A549 (cell line): ENCODE data around the gene ADCY2. TPM values are rescaled to one million over a fixed set of nuclear protein-coding genes. Genes with fewer than 3 reads are reported as not detected.

Source experiments
- ATAC-seq, 2 experiments: fragments of 200-7000 bp in 1 of 2; fragments of >200 bp in 1 of 2; cut with Nextera tagmentation in 1 of 2; cut with Tn5 transposase in 1 of 2; 3 replicates each; pipeline versions ENCODE4 v1.8.0 to v1.9.1; 2018 to 2020; ENCODE audit warnings: mild to moderate bottlenecking in 1 of 2, moderate library complexity in 1 of 2
- CTCF ChIA-PET: fragments of 300-600 bp; sonication (Branson Sonifier 250); formaldehyde crosslinking; extraction: SDS; loops from one replicate; lab custom pipeline; 2021; ENCODE audit warnings: antibody characterized with exemption, inconsistent platforms; lab: Yijun Ruan, JAX
- POLR2A ChIA-PET: fragments of 350-600 bp; formaldehyde crosslinking; extraction: SDS; loops from one replicate; lab custom pipeline; 2021; ENCODE audit warnings: antibody characterized with exemption, inconsistent platforms; lab: Yijun Ruan, JAX
- DNase-seq, 2 experiments: peaks; one replicate each; pipeline versions ENCODE4 v3.0.0 to v3.0.0-alpha.2; 2011 to 2016; ENCODE audit warnings: low read depth in 1 of 2, low spot score in 1 of 2
- FAIRE-seq: peaks from 2 replicates; lab custom pipeline; 2011; peaks lifted over from hg19 to GRCh38; lab: Jason Lieb, UNC
- H3K27ac ChIP-seq, 2 experiments: fragments of >200 bp; sonication (Bioruptor Twin); formaldehyde crosslinking; 3 replicates each; pipeline ENCODE4 v1.5.1; 2016 to 2017
- H3K4me1 ChIP-seq: fragments of >200 bp; sonication (Bioruptor Twin); formaldehyde crosslinking; 3 replicates; pipeline ENCODE4 v1.6.1; 2016
- H3K4me2 ChIP-seq: fragments of >200 bp; sonication (Bioruptor Twin); formaldehyde crosslinking; 3 replicates; pipeline ENCODE4 v1.6.1; 2016
- H3K4me3 ChIP-seq: fragments of >200 bp; sonication (Bioruptor Twin); formaldehyde crosslinking; 3 replicates; pipeline ENCODE4 v1.5.1; 2016
- H3K9me3 ChIP-seq: fragments of >200 bp; sonication (Bioruptor Twin); formaldehyde crosslinking; 3 replicates; pipeline ENCODE4 v1.6.1; 2016
- ATOH8 ChIP-seq: fragments of 250-450 bp; sonication (Bioruptor Pico); IDR thresholded peaks from 2 replicates; pipeline ENCODE4 v1.5.0; 2020; ENCODE audit warnings: low read depth, mild to moderate bottlenecking, moderate library complexity
- BCL3 ChIP-seq: fragments of >200 bp; sonication (Bioruptor Twin); formaldehyde crosslinking; IDR thresholded peaks from 3 replicates; pipeline ENCODE4 v1.6.1; 2016
- CHD4 ChIP-seq: fragments of 200-600 bp; sonication (generic); IDR thresholded peaks from 2 replicates; pipeline ENCODE4 v1.6.1; 2016; ENCODE audit warnings: antibody characterized with exemption, mild to moderate bottlenecking, borderline replicate concordance
- ELK1 ChIP-seq: fragments of 150-350 bp; IDR thresholded peaks from 2 replicates; pipeline ENCODE4 v1.6.1; 2014; ENCODE audit warnings: low read depth, mild to moderate bottlenecking, low read length
- FOSL2 ChIP-seq, 2 experiments: fragments of 450-650 bp in 1 of 2; fragments of >200 bp in 1 of 2; sonication (Bioruptor Twin) in 1 of 2; formaldehyde crosslinking; IDR thresholded peaks; 2 replicates each; pipeline versions ENCODE4 v1.5.0 to v1.6.1; 2016 to 2020; ENCODE audit warnings: mild to moderate bottlenecking in 1 of 2, moderate library complexity in 1 of 2
- FOXS1 ChIP-seq: fragments of 250-450 bp; sonication (Bioruptor Pico); IDR thresholded peaks from 2 replicates; pipeline ENCODE4 v1.5.0; 2020; ENCODE audit warnings: mild to moderate bottlenecking, moderate library complexity
- HES2 ChIP-seq: fragments of >200 bp; sonication (Bioruptor Twin); formaldehyde crosslinking; IDR thresholded peaks from 2 replicates; pipeline ENCODE4 v1.6.1; 2016
- HOXA7 ChIP-seq: fragments of 250-450 bp; sonication (Bioruptor Pico); IDR thresholded peaks from 2 replicates; pipeline ENCODE4 v1.5.0; 2020; ENCODE audit warnings: mild to moderate bottlenecking, moderate library complexity
- JUN ChIP-seq, 2 experiments: fragments of >200 bp; sonication (Bioruptor Twin); formaldehyde crosslinking; IDR thresholded peaks; 2 replicates in 1 of 2; 3 replicates in 1 of 2; pipeline ENCODE4 v1.6.1; 2016 to 2017
- JUNB ChIP-seq: fragments of >200 bp; sonication (Bioruptor Twin); formaldehyde crosslinking; IDR thresholded peaks from 2 replicates; pipeline ENCODE4 v1.6.1; 2016
- MAFK ChIP-seq: fragments of 450-650 bp; IDR thresholded peaks from 2 replicates; pipeline ENCODE4 v1.6.1; 2014; ENCODE audit not compliant: partially characterized antibody
- MAX ChIP-seq: IDR thresholded peaks from 2 replicates; pipeline ENCODE4 v1.6.1; 2012
- MYC ChIP-seq: IDR thresholded peaks from 2 replicates; pipeline ENCODE4 v1.6.1; 2012; ENCODE audit warnings: mild to moderate bottlenecking, inconsistent platforms, low read length, improper control_type of control experiment, borderline replicate concordance
- PBX3 ChIP-seq: IDR thresholded peaks from 2 replicates; pipeline ENCODE4 v1.6.1; 2012
- RFX5 ChIP-seq: fragments of 450-650 bp; IDR thresholded peaks from 2 replicates; pipeline ENCODE4 v1.7.1; 2014; ENCODE audit warnings: antibody characterized with exemption, mild to moderate bottlenecking, moderate library complexity
- RNF2 ChIP-seq: fragments of 200-600 bp; sonication (generic); IDR thresholded peaks from 2 replicates; pipeline ENCODE4 v1.6.1; 2016; ENCODE audit warnings: low read depth, mild to moderate bottlenecking, antibody characterized with exemption, moderate library complexity, borderline replicate concordance
- SREBF2 ChIP-seq: fragments of 450-650 bp; IDR thresholded peaks from 2 replicates; pipeline ENCODE4 v1.6.1; 2014; ENCODE audit warnings: mild to moderate bottlenecking, moderate library complexity
- TP53 ChIP-seq: fragments of 250-450 bp; sonication (Bioruptor Pico); IDR thresholded peaks from 2 replicates; pipeline ENCODE4 v1.5.0; 2021; ENCODE audit warnings: mild to moderate bottlenecking, moderate library complexity
- USF2 ChIP-seq: fragments of 450-650 bp; IDR thresholded peaks from 2 replicates; pipeline ENCODE4 v1.6.1; 2014; ENCODE audit warnings: antibody characterized with exemption
- ZNF302 ChIP-seq: fragments of 250-450 bp; sonication (Bioruptor Pico); IDR thresholded peaks from 2 replicates; pipeline ENCODE4 v1.9.0; 2021; ENCODE audit warnings: inconsistent platforms, mild to moderate bottlenecking, moderate library complexity
- WGBS: methylation state at CpG from one replicate; pipeline ENCODE4 v1.1.6; 2017; ENCODE audit errors: missing lambda C conversion rate; 5-methylcytosine and 5-hydroxymethylcytosine counted together
- polyA plus RNA-seq, 4 experiments: library from polyadenylated mRNA; depleted of rRNA in 3 of 4; stranded (reverse); fragments of >200 nt; fragmentation: RNase III in 1 of 4; extraction: RNeasy Plus Mini Kit Qiagen cat#74134 plus additional on column Dnase treatment in 1 of 4; gene quantifications; 2 replicates in 3 of 4; 3 replicates in 1 of 4; pipeline ENCODE4 v1.2.3, GENCODE V29; 2011 to 2017

ADCY2 gene
- polyA plus RNA-seq, 2 of the 4 experiments (the other 2 are of a cell fraction) = not detected

GRCh38 chr5:7410936-7411511, 15.1 kb downstream of the ADCY2 start:
- POLR2A ChIA-PET = no interaction called here

GRCh38 chr5:7412409-7412808, 16.5 kb downstream of the ADCY2 start:
- Histone ChIP-seq H3K9me3 (no peaks in the 10 kb centered on the region), H3K27ac (no peak overlapping the region), H3K4me3 (no peak overlapping the region), H3K4me2 (no peak overlapping the region), H3K4me1 (no peaks in the 10 kb centered on the region)
- ChIA-PET POLR2A (no interaction called here), CTCF (no interaction called here)
- DNase-seq = no peak
- TF ChIP-seq ATOH8 (CRISPR knock-in tag) = no peak
- FAIRE-seq = no peak
- WGBS = 52% methylated on average over 10 of the region's 10 CpGs
- ATAC-seq = no peak

More at GRCh38 chr5:7410936-7411511, 15.1 kb downstream of the ADCY2 start:
- Histone ChIP-seq H3K4me1 (no peaks in the 10 kb centered on the region), H3K4me2 (no peak overlapping the region), H3K4me3 (no peak overlapping the region), H3K9me3 (no peaks in the 10 kb centered on the region), H3K27ac (no peak overlapping the region)
- TF ChIP-seq JUN (IDR thresholded peaks at IDR 0.05) (no peak), MAFK (no peak), RFX5 (no peak), RNF2 (no peak), ATOH8 (CRISPR knock-in tag) (no peak), FOXS1 (no peak), BCL3 (no peak), TP53 (no peak), HOXA7 (CRISPR knock-in tag) (no peak), SREBF2 (no peak), MYC (no peak), USF2 (no peak), ZNF302 (CRISPR knock-in tag) (no peak), JUNB (no peak), CHD4 (no peak), MAX (no peak), HES2 (no peak), ELK1 (no peak)
- no peak for DNase-seq
- CTCF ChIA-PET = no interaction called here
- WGBS = 15% methylated on average over 4 of the region's 5 CpGs
- no peak for ATAC-seq
- no peak for FAIRE-seq

GRCh38 chr5:7415123-7415522, 19.2 kb downstream of the ADCY2 start:
- no peaks in the 10 kb centered on the region for H3K4me1 ChIP-seq
- TF ChIP-seq PBX3 (no peak), FOSL2 (IDR thresholded peaks at IDR 0.05) (no peak), FOSL2 (CRISPR knock-in tag; IDR thresholded peaks at IDR 0.05) (no peak)
- FAIRE-seq = no peak

More at GRCh38 chr5:7415123-7415522, 19.2 kb downstream of the ADCY2 start:
- 46% methylated on average over 7 of the region's 7 CpGs for WGBS
- no peak for ATAC-seq
- no peak overlapping the region for H3K27ac ChIP-seq
- no peaks in the 10 kb centered on the region for H3K9me3 ChIP-seq
- DNase-seq = no peak
- ChIA-PET POLR2A (no interaction called here), CTCF (no interaction called here)
- H3K4me2 ChIP-seq = no peak overlapping the region
- no peak overlapping the region for H3K4me3 ChIP-seq
